NT2/D1 (cell line): Measurements from ENCODE around the gene GSTM3.

Experiments
- SUZ12 ChIP-seq: IDR thresholded peaks from 2 replicates; pipeline ENCODE4 v1.6.1; 2011; ENCODE audit not compliant: insufficient read length, insufficient read depth; ENCODE audit errors: extremely low read depth
- ZNF274 ChIP-seq: IDR thresholded peaks from 2 replicates; pipeline ENCODE4 v1.6.1; 2011; ENCODE audit warnings: mild to moderate bottlenecking, low read depth, low read length

DNA sequence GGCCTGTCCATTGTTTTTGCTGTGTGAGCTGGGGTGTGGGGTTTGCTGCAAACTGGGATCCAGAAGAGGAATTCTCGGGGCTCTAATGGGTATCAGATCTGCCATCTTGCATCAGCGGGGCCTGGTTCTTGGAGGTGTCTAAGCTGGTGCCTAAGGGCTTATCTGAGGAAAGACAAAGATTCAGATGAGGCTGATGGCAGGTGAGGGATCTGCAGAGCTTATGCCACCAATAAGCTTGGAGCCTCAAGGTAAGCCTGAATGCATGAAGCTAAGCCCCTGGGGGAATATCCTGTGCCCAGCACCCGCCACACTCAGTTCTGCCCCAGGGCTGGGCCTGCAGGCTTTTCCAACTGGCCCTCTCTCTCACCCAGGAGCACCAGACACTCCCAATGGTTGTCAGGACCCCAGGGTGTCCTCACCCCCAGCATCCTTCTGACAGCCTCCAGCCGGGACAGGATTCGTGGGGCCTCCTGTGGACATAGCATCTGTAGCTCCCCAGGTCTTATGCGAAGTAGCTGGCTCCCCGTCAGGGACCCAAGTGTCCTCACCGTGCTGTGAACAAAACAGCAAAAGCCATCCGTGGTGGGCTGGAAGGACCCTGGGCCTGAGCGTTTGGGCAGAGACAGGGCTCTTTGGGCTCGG, 9.5 kb upstream of the GSTM3 start:
- TF ChIP-seq SUZ12 (no peak), ZNF274 (no peak)
